OCI-LY3 (cell line): ENCODE results near the gene GMEB1.

ENCODE experiments used
- EZH2phosphoT487 ChIP-seq: fragments of 200-600 bp; shearing (Covaris generic); IDR thresholded peaks from 2 replicates; pipeline ENCODE4 v1.6.1; 2018; ENCODE audit warnings: antibody characterized with exemption, mixed run types, low read depth
- TF ChIP-seq, protein P1 (sequence below): fragments of 200-600, 300-600 bp; sonication (generic); IDR thresholded peaks from 2 replicates; pipeline ENCODE4 v1.5.1; 2014; ENCODE audit warnings: antibody characterized with exemption, low read length, low read depth

DNA sequence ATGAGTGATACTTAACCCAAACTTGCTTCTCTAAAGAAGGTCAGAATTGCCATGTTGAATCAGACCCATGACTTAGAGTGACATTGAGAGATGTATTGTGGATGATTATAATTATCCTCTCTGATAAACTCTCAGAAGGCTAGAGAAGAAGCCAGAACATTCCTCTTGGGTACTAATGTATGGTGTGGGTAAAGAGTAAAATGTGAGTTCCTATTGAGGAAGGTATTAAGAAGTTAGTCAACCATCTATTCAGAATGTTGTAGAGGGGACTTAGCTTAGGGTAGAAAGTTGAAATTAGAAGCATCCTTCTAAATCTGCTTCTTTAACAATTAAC lies 7.3 kb downstream of the GMEB1 start:
- TF ChIP-seq, protein P1, sequence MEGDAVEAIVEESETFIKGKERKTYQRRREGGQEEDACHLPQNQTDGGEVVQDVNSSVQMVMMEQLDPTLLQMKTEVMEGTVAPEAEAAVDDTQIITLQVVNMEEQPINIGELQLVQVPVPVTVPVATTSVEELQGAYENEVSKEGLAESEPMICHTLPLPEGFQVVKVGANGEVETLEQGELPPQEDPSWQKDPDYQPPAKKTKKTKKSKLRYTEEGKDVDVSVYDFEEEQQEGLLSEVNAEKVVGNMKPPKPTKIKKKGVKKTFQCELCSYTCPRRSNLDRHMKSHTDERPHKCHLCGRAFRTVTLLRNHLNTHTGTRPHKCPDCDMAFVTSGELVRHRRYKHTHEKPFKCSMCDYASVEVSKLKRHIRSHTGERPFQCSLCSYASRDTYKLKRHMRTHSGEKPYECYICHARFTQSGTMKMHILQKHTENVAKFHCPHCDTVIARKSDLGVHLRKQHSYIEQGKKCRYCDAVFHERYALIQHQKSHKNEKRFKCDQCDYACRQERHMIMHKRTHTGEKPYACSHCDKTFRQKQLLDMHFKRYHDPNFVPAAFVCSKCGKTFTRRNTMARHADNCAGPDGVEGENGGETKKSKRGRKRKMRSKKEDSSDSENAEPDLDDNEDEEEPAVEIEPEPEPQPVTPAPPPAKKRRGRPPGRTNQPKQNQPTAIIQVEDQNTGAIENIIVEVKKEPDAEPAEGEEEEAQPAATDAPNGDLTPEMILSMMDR: no peak
- no peak for TF ChIP-seq EZH2phosphoT487
